NCI-H1105 treated with DMSO at 0.1 percent for 48 hours (cell line): ENCODE measurements around the gene USP53.
"Not testable (repeated sequence)": the region's sequence is repeated elsewhere in the genome, so short reads cannot be mapped to it uniquely, and the experiment has no call there.

Experiments used
- DNase-seq: peaks from one replicate; lab custom pipeline; 2025; lab: John Stamatoyannopoulos, UW

Gene USP53

GRCh38 chr4:119229908-119230687, 17.6 kb downstream of the USP53 start:
- no peak for DNase-seq

DNA sequence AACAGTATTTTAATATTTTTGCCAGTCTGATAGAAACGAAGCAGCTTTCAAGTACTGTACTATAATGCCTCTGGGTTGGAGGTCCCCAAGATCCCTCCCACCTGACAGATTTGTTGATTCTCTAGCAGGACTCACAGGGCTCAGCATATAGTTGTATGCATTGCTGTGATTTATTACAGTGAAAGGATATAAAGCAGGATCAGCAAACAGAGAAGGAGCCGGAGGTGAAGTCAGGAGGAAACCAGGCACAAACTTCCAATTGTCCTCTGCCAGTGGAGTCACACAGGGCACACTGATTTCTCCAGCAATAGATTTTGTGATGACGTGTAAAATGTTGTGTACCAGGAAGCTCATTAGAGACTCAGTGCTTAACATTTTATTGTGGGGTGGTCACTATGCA, 19.0 kb downstream of the USP53 start:
- no peak for DNase-seq

GRCh38 chr4:119232286-119232685, 19.8 kb downstream of the USP53 start:
- no peak for DNase-seq

GRCh38 chr4:119233191-119233590, 20.7 kb downstream of the USP53 start:
- no peak for DNase-seq

DNA sequence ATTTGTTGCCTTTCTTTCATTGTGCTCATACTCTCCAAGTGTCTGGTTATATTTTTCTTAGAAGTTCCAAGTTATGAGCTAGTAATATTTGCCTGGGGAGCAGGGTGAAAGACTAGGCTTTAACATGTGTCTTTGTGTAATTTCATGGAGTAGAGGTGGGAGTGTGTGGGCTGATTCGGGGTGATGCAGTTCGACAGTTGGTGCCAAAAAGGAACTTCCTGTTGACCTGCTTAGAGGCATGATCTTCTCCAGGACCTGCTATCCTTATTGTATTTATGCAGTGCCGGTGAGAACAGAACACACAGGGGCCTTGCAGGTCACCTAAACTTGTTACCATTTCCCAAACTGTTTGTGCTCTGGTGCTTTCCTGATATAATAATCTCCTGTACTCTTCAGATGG, 21.2 kb downstream of the USP53 start:
- no peak for DNase-seq

- no peak for DNase-seq
Measured at GRCh38 chr4:119237201-119237600, 24.7 kb downstream of the USP53 start.

DNA sequence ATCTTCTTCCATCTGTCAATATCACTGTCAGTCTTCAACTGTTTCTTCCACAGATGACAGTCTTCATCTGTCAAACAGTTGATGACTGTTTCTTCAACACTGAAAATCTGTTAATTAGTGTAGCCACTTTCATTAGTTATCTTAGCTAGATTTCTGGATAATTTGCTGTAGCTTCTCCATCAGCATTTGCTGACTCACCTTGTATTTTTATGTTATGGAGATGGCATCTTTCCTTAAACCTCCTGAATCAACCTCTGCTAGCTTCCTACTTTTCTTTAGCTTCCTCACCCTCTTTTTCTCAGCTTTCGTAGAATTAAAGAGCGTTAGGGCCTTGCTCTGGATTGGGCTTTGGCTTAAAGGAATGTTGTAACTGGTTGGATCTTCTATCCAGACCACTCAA, 25.1 kb downstream of the USP53 start:
- no peak for DNase-seq

GRCh38 chr4:119238068-119238722, 25.7 kb downstream of the USP53 start:
- no peak for DNase-seq

- DNase-seq: no peak
Measured at GRCh38 chr4:119240128-119240527, 27.6 kb downstream of the USP53 start.

DNA sequence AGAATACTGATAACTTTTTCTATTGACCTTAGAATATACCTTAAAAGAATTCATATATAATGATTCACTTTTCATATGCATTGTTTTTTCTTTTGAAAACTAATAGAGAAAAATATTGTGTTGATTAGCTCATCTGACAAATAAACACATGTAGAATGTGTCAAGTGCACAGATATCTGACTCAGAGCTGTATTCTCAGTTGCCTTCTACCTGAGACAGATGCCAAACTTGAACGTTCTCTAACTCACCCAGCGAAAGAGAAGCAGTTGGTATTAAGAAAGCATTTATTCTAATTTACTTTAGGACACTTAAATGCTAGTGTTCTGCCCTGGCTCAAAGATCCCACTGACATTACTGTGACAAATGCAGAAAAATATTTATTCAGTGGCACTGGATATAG, 28.1 kb downstream of the USP53 start:
- DNase-seq: no peak

- DNase-seq: no peak
Measured at GRCh38 chr4:119242417-119242816, 29.9 kb downstream of the USP53 start.

GRCh38 chr4:119243868-119244267, 31.4 kb downstream of the USP53 start:
- DNase-seq: peak; percentile 0

DNA sequence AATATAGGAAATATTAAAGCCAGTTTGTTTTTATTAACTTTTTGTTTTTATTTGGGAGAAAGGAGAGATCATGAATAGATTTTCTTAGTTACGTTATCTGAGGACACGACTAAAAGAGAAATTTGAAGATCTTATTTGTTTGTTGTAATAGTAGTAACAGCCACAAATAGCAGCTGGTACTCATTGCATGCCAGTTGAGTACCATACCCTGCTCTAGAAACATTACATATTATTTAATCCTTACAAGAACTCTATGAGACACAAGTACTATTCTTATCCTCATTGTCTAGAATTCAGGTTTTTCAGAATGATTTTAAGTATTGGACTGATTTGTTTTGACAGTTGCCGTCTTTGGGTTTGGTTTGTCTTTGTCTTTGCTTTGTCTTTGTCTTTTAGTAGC, 31.8 kb downstream of the USP53 start:
- peak; percentile 77 for DNase-seq

GRCh38 chr4:119244832-119245231, 32.3 kb downstream of the USP53 start:
- DNase-seq: peak; percentile 76

DNA sequence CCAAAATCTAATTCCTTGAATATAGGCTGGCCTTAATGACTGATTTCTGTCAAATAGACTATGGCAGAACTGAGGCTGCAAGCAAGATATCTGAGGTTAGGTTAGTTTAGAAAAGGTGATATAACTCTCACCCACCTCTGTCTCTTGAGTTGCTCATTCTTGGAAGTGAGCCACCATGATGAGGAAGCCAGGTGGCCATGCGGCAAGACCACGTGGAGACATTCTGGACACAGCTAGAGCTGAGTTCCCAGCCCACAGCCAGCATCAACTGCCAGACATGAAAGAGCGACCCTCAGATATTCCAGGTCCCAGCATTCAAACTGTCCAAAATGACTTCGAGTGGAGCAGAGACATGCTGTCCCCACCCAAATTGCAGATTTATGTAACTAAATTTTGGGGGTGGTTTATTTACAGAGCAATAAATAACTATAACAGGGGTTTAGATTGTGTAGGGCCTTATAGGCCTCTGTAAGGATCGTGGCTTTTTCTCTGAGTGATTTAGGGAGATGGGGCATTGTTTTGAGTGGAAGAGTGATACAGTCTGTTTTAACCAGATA, 33.7 kb downstream of the USP53 start:
- no peak for DNase-seq

- not testable (repeated sequence) for DNase-seq
Measured at GRCh38 chr4:119251037-119251436, 38.5 kb downstream of the USP53 start.

DNA sequence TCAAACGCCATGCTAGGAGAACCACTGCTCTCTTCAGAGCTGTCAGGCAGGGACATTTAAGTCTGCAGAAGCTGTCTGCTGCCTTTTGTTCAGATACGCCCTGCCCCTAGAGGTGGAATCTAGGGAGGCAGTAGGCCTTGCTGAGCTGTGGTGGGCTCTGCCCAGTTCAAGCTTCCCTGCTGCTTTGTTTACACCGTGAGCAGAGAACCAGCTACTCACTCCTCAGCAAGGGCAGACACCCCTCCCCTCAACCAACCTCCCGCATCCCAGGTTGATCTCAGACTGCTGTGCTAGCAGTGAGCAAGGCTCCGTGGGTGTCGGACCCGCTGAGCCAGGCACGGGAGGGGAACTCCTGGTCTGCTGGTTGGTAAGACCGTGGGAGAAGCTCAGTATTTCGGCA, 42.7 kb downstream of the USP53 start:
- not testable (repeated sequence) for DNase-seq

DNA sequence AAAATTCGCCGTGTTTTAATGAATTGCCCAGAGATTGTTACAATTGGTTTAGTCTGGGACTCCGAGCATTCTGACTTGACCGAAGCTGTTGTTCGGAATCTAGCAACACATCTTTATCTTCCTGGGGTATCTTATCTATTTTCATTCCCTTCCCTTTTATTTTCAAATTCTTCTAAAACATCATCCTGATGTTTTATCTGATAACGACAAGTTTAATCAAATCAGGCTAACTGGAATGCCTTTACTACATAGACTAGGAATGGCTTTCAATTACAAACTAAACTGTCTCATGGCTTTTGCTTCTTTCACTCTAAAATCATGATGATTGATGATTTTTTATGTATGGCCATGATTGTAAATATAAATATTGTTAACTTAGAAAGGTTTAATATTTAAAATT, 48.0 kb downstream of the USP53 start:
- no peak for DNase-seq

DNA sequence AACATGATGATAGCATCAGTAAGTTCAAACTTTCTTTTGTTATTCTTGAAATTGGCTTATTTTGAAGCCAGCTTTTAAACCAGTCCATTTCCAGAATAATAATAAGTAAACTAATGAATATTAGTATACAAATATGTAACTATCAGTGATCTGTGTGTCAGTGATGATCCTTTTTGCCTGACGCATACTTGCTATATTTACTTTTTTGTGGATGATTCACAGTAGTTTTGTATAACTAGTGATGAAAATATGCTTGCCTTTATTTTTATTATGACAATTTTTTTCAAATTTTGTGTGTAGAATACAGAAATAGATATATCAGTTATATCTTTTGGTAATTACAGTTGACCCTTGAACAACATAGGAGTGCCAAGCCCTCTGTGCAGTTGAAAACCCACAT, 49.5 kb downstream of the USP53 start:
- DNase-seq: no peak

DNA sequence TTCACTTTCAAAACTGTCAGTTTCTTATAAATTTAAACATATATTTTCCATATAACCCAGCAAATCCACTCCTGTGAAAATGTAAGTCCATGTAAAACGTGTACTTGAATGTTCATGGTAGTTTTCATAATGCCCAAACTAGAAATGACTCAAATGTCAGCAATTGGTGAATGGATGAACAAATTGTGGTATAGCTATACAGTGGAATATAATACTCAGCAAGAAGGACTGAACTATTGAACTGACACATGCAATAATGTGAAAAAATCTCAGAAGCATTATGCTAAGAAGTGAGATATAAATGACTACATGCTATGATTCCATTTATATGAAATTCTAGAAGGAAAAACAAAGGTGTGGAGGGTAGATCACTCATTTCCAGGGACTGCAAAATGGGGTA, 52.2 kb downstream of the USP53 start:
- DNase-seq: no peak

- no peak for DNase-seq
Measured at GRCh38 chr4:119266153-119266552, 53.6 kb downstream of the USP53 start.

- DNase-seq: peak; percentile 0
Measured at GRCh38 chr4:119268466-119268865, 56.0 kb downstream of the USP53 start.

DNA sequence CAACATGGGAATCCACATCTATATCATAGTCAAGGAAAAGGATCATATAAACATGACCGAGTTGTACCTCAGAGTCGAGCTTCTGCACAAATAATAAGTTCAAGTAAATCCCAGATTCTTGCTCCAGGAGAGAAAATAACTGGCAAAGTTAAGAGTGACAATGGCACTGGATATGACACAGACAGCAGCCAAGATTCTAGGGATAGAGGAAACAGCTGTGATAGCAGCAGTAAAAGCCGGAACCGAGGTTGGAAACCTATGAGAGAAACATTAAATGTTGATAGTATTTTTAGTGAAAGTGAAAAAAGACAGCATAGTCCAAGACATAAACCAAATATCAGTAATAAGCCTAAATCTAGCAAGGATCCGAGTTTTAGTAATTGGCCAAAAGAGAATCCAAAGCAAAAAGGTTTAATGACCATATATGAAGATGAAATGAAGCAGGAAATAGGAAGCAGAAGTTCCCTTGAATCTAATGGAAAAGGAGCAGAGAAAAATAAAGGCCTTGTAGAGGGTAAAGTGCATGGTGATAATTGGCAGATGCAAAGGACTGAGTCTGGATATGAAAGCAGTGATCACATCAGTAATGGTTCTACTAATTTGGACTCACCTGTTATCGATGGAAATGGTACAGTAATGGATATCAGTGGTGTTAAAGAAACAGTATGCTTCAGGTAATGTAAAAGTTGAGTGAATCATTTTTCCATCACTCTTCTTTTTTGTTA, 59.0 kb downstream of the USP53 start:
- no peak for DNase-seq
